Epithelial cell of prostate (primary cell): ENCODE measurements around the gene ZSCAN20.

Experiments
- DNase-seq: peaks from one replicate; pipeline ENCODE4 v3.0.0-alpha.2; 2011; ENCODE audit warnings: low read depth, low spot score
- H3K27ac ChIP-seq: fragments of 450-650 bp; 2 replicates; pipeline ENCODE4 v1.5.1; 2017; ENCODE audit warnings: mild to moderate bottlenecking

ZSCAN20 gene

GRCh38 chr1:33519240-33519884 lies 46.9 kb downstream of the ZSCAN20 start:
- no peak overlapping the region for H3K27ac ChIP-seq
- no peak for DNase-seq

DNA sequence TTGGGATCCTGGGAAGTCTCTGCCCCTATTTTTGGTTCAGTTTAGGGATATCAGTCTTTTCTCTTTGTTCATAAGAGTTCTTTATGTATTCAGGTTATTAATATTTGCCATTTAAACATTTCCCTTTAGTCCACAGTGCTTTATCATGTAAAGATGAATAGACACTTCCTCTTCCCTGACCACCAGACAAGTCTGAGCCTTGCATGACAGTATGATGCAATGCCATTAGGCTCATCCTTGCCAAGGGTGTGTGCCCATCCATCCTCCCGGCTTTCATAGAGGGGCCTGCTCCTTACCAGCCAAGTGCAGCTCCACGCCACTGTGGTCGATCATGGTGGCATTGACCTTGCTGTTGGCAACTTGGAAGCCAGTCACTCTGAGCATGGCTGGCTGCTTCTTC lies 52.1 kb downstream of the ZSCAN20 start:
- DNase-seq, result no peak

GRCh38 chr1:33527934-33528333 lies 55.5 kb downstream of the ZSCAN20 start:
- no peak for DNase-seq
- no peak overlapping the region for H3K27ac ChIP-seq

More for the DNA sequence above, 52.1 kb downstream of the ZSCAN20 start:
- no peak overlapping the region for H3K27ac ChIP-seq

GRCh38 chr1:33529957-33530356 lies 57.5 kb downstream of the ZSCAN20 start:
- DNase-seq, result no peak
- H3K27ac ChIP-seq, result no peak overlapping the region

- no peak overlapping the region for H3K27ac ChIP-seq
Measured at GRCh38 chr1:33532250-33532649, 59.8 kb downstream of the ZSCAN20 start.

DNA sequence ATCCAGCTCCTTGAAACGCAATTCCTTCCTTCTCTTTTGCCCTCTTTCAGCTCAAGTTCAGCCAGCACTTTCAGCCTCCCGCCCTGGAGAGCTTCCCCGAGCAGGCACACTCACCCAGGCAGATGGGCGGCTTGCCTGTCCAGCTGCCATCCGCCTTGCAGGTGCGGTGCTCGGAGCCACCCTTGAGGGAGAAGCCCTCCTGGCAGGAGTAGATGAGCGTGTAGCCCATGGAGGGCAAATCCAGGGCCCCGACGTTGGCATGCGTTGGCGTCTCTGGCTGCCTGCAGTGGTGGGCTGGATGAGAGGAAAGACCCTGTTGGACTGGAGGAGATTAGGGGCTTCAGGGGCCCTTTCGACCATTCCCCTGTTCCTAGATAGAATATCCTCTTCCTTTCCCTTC lies 60.5 kb downstream of the ZSCAN20 start:
- no peak for DNase-seq
- H3K27ac ChIP-seq, result no peak overlapping the region

More at GRCh38 chr1:33532250-33532649, 59.8 kb downstream of the ZSCAN20 start:
- DNase-seq, result no peak

DNA sequence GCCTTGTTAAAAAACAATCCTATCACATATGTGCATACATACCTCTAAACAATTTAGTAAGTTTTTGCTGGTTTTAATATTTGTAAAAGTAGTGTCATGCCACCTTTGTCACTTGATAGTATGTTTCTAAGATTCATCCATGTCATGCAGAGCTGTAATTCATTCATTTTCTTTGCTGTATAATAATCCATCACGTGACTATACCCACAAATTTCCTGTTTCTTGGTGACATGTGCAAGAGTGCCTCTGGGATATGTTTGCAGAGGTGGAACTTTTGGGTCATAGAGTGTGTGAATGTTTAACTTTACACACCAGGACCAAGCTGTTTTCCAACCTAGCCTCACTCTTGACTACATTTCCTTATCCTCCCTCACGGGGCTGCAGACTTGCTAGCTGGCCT lies 62.9 kb downstream of the ZSCAN20 start:
- H3K27ac ChIP-seq, result no peak overlapping the region
- no peak for DNase-seq

DNA sequence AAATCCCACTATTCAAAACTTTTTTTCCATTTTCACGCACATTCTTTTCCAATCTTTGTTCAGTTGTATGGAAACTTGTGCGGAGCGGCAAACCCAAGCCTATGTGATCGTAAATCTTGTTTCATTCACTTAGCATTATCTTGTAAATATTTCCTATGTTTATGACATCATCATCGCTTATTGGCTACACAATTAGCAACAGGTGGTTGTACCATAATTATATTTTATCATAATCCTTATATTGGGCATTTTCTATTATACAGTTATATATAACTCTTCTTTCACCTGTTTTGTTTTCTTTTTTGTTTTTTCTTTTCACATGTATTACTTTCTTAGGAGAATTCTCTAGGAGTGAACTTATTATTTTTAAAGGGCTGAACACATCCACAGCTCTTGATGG lies 65.4 kb downstream of the ZSCAN20 start:
- DNase-seq, result no peak
- H3K27ac ChIP-seq, result no peak overlapping the region

DNA sequence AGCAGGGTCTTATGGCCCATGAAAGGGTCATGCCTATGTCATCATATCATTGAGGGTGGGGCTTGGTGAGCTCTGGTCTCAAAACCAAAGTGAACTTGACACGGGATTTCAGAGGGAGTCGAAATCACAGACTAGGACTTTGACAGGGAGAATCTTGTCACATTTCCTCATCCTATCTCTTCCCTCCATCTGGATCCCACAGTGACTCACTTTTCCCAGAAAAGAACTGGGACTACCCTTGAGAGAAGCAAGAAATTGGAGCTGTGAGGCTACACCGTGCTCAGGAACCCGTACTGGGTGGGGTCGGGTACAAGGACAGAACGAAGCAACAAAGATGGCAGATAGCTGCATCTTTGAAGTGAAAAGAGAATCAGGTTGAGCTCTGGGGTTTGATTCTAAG lies 69.5 kb downstream of the ZSCAN20 start:
- no peak for DNase-seq
- no peak overlapping the region for H3K27ac ChIP-seq
